Stimulated activated effector memory CD8-positive, alpha-beta T cell treated with anti-CD3 and anti-CD28 coated beads, Interleukin-12 subunit alpha, Interleukin-12 subunit beta, amount 100 ng/mL, for 72 hours (primary cell): ENCODE measurements around the gene ZNF221.

Source experiments
- ATAC-seq: fragments of 150-1000 bp; cut with Tn5 transposase; 2 replicates; pipeline ENCODE4 v1.10.0; 2021
- DNase-seq, 2 donors: peaks; one replicate each; pipeline ENCODE4 v3.0.0; 2021 to 2022; ENCODE audit warnings: low spot score in 2 of 2
- H3K27ac Mint-ChIP-seq: one replicate; pipeline ENCODE4 v1.8.0; 2022; ENCODE audit warnings: mild to moderate bottlenecking, mixed read lengths
- H3K36me3 Mint-ChIP-seq: one replicate; pipeline ENCODE4 v1.8.0; 2022; ENCODE audit warnings: mild to moderate bottlenecking, mixed read lengths
- H3K4me1 Mint-ChIP-seq: one replicate; pipeline ENCODE4 v1.8.0; 2022; ENCODE audit warnings: mixed read lengths
- H3K4me3 Mint-ChIP-seq: one replicate; pipeline ENCODE4 v1.8.0; 2022; ENCODE audit warnings: mild to moderate bottlenecking, mixed read lengths
- H3K9me3 Mint-ChIP-seq: one replicate; pipeline ENCODE4 v1.8.0; 2022; ENCODE audit warnings: mixed read lengths

ZNF221 gene

DNA sequence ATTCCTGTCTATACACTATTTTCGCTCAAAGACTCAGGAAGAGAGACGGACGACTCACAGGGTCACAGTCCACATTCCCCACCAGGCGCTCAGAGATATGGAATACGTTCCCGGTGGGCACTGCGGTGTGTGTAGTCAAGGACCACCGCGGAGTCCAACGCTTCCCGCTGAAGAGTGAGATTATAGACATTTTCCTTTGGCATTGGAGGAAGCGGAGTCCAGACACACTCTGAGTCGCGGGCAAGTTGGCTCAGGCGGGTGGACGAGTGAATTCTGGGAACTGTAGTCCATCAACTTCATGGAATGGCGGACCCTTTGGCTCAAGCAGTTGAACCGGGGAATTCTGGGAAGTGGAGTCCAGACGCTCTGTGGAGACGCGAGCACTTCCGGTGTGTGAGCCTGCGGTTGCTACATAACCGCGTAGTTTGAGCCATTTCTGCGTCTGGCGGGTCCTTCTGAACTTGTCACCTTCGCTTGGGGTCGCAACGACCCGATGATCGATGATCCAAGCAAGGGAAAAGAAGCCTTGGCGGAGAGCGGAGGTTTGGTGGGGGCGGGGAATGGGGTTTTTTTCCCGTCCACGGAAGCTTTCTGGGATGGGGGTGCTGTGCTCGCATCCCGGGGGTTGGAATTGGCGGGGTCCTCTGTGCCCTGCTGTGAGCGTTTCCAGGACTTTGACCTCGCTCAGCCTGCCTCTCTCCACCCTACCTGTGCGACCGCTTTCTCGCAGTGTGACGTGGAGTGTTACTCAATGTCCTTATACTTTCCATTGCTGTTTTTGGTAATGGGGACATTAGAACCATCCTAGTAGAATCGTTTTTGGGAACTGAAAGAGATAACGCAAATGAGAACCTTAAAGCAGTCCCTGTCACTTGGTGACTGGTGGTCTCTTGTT, 51.8 kb downstream of the ZNF221 start, which contains the start of gene ZNF230:
Gene ZNF230 (plus strand): TSS at position 392 of the 895 bp plus-strand sequence. CDS start 4,122 bp downstream, outside the sequence.
- H3K9me3 Mint-ChIP-seq = peaks cover 33% of the 10 kb centered on the region
- peak; percentile 99 for ATAC-seq
- H3K4me1 Mint-ChIP-seq = peaks cover 23% of the 10 kb centered on the region

DNA sequence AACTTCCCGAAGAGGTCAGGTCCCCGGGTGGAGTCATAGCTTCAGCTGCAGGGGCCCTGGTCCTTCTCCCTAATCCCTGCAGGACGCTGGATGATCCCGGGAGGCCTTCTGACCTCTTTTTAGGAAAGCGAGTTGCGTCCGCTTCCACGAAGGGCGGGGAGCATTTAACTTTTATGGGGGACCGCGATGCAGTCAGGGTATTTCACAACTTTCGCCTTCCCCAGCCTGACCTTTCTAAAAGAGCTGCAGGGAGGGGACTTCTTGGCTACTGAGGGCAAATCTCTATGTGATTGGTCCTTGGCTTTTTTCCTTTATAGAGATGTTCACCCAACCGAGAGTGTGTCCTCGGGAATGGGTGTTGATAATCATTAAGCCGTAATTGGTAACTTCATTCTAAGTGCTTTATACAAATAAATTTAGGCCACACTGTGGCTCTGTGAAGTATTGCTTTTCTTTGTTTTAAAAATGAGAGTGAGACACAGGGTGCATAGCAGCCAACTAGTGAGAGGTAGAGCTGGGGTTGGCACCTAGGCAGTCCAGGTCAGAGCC, 52.5 kb downstream of the ZNF221 start:
- peak; percentile 44 for ATAC-seq
- Mint-ChIP-seq H3K4me3 (peak overlapping the region; percentile 95), H3K36me3 (peaks cover 24% of the 10 kb centered on the region), H3K9me3 (peaks cover 31% of the 10 kb centered on the region), H3K27ac (peak overlapping the region; percentile 94), H3K4me1 (peaks cover 23% of the 10 kb centered on the region)
- peak in 1 of 2 donors; percentile 56 for DNase-seq

More for the DNA sequence above, 51.8 kb downstream of the ZNF221 start, which contains the start of gene ZNF230:
- H3K36me3 Mint-ChIP-seq = peaks cover 17% of the 10 kb centered on the region
- peak within 1 kb of the TSS; percentile 95 for H3K4me3 Mint-ChIP-seq
- peak within 1 kb of the TSS; percentile 94 for H3K27ac Mint-ChIP-seq
- peak; percentile 59 to 87 for DNase-seq

- H3K27ac Mint-ChIP-seq = no peak overlapping the region
Observed at GRCh38 chr19:44005973-44006372, 54.9 kb downstream of the ZNF221 start.

DNA sequence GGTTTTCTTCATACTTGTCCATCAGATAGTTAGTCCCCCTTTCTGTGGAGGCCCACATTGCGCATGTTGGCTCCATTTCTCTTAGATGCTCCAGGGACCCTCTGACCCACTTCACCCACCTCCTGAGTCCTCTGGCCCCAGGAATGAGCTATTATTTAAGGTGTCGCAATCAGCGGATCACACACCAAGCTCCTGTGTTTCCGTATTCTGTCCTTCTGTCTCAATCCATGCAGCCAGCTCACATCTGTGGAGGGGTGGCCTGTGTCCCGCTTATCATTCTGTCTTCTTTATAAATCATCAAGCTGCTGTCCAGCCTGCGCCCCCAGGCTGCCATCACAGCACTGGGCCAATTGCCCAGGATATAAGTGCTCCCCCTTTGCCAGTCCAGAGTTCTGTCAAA, 56.4 kb downstream of the ZNF221 start:
- Mint-ChIP-seq H3K27ac (no peak overlapping the region), H3K36me3 (peaks cover 50% of the 10 kb centered on the region), H3K4me3 (no peak overlapping the region), H3K4me1 (peaks cover 16% of the 10 kb centered on the region), H3K9me3 (peaks cover 35% of the 10 kb centered on the region)
- DNase-seq = no peak
- ATAC-seq = no peak

More at GRCh38 chr19:44005973-44006372, 54.9 kb downstream of the ZNF221 start:
- H3K4me1 Mint-ChIP-seq = peaks cover 23% of the 10 kb centered on the region
- no peak for DNase-seq
- ATAC-seq = no peak
- H3K9me3 Mint-ChIP-seq = peaks cover 37% of the 10 kb centered on the region
- no peak overlapping the region for H3K4me3 Mint-ChIP-seq
- H3K36me3 Mint-ChIP-seq = peaks cover 48% of the 10 kb centered on the region

DNA sequence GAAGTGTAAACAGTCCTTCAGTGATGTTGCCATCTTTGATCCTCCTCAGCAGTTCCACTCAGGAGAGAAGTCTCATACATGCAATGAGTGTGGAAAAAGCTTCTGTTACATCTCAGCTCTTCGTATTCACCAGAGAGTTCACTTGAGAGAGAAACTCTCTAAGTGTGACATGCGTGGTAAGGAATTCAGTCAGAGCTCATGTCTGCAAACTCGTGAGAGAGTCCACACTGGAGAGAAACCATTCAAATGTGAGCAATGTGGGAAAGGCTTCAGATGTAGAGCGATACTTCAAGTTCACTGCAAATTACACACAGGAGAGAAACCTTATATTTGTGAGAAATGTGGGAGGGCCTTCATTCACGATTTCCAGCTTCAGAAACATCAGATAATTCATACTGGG, 59.4 kb downstream of the ZNF221 start:
- Mint-ChIP-seq H3K9me3 (peaks cover 46% of the 10 kb centered on the region), H3K4me3 (no peak overlapping the region), H3K4me1 (no peaks in the 10 kb centered on the region), H3K36me3 (peaks cover 44% of the 10 kb centered on the region), H3K27ac (no peak overlapping the region)
- DNase-seq (no peak), ATAC-seq (no peak)
